OCI-LY7 (cell line): ENCODE measurements around the gene INTS1. TPM values are rescaled to one million over a fixed set of nuclear protein-coding genes. Genes with fewer than 3 reads are reported as not detected.

Experiments
- BruUV-seq: library from RNA; stranded (reverse); fragments of 400-500 nt; replicated peaks from 2 replicates; lab custom pipeline; 2021; lab: Mats Ljungman, UMichigan
- CTCF ChIA-PET: fragments of 300-600 bp; sonication (Branson Sonifier 250); formaldehyde crosslinking; loops from one replicate; lab custom pipeline; 2022; ENCODE audit warnings: antibody characterized with exemption; ENCODE audit not compliant: unreplicated experiment; lab: Charles Lee
- POLR2A ChIA-PET: fragments of 300-600 bp; sonication (Branson Sonifier 250); formaldehyde crosslinking; loops from one replicate; lab custom pipeline; 2022; ENCODE audit warnings: antibody characterized with exemption; lab: Charles Lee
- DNase-seq: peaks from one replicate; pipeline ENCODE4 v3.0.0-alpha.2; 2015; ENCODE audit warnings: low spot score
- H2AFZ ChIP-seq: fragments of 200-600 bp; sonication (generic), shearing (Covaris generic); 2 replicates; pipeline ENCODE4 v1.6.1; 2014; ENCODE audit warnings: mild to moderate bottlenecking, antibody characterized with exemption, low read length, moderate library complexity
- H3K27ac ChIP-seq: fragments of 200-600 bp; sonication (generic); 2 replicates; pipeline ENCODE4 v1.5.1; 2014; ENCODE audit warnings: mixed run types, low read depth, mild to moderate bottlenecking, moderate library complexity, low read length, inconsistent platforms; ENCODE audit not compliant: poor library complexity, severe bottlenecking
- H3K36me3 ChIP-seq: fragments of 200-600 bp; sonication (generic); 2 replicates; pipeline ENCODE4 v1.6.1; 2014; ENCODE audit warnings: mild to moderate bottlenecking, antibody characterized with exemption, low read length, moderate library complexity, mixed read lengths; ENCODE audit not compliant: insufficient read depth
- H3K4me1 ChIP-seq: fragments of 200-600 bp; sonication (generic); 2 replicates; pipeline ENCODE4 v1.5.1; 2014; ENCODE audit warnings: mild to moderate bottlenecking, low read length; ENCODE audit not compliant: insufficient read depth, poor library complexity, severe bottlenecking
- H3K4me2 ChIP-seq: fragments of 200-600 bp; sonication (generic); 2 replicates; pipeline ENCODE4 v1.6.1; 2014; ENCODE audit warnings: mild to moderate bottlenecking, low read length
- H3K4me3 ChIP-seq: fragments of 200-600 bp; sonication (generic); 2 replicates; pipeline ENCODE4 v1.5.1; 2014; ENCODE audit warnings: mild to moderate bottlenecking, low read depth, low read length; ENCODE audit not compliant: poor library complexity, severe bottlenecking
- H3K79me2 ChIP-seq: fragments of 200-600 bp; sonication (generic); 2 replicates; pipeline ENCODE4 v1.6.1; 2016; ENCODE audit warnings: low read depth, mild to moderate bottlenecking, low read length, moderate library complexity, mixed read lengths; ENCODE audit not compliant: insufficient read depth
- H3K9me2 ChIP-seq: fragments of 200-600 bp; sonication (generic); 2 replicates; pipeline ENCODE4 v1.6.1; 2016; ENCODE audit warnings: mild to moderate bottlenecking, low read length, mixed read lengths; ENCODE audit not compliant: insufficient read depth
- H3K9me3 ChIP-seq: fragments of 200-600 bp; sonication (generic); 2 replicates; pipeline ENCODE4 v1.6.1; 2014; ENCODE audit warnings: mild to moderate bottlenecking, mixed run types, low read length, mixed read lengths
- H4K20me1 ChIP-seq: fragments of 200-600 bp; sonication (generic); 2 replicates; pipeline ENCODE4 v1.6.1; 2014; ENCODE audit warnings: mild to moderate bottlenecking, antibody characterized with exemption, low read length, moderate library complexity, mixed read lengths; ENCODE audit not compliant: insufficient read depth
- CTCF ChIP-seq: fragments of 200-600 bp; sonication (generic); conservative IDR thresholded peaks from 2 replicates; pipeline ENCODE4 v1.5.1; 2014; ENCODE audit warnings: mild to moderate bottlenecking, antibody characterized with exemption, low read length, moderate library complexity, mixed read lengths
- EZH2phosphoT487 ChIP-seq: fragments of 200-600 bp; sonication (generic); IDR thresholded peaks from 2 replicates; pipeline ENCODE4 v1.6.1; 2018; ENCODE audit warnings: low read depth, borderline replicate concordance, mild to moderate bottlenecking, mixed run types, antibody characterized with exemption, low read length, moderate library complexity, mixed read lengths
- intact Hi-C: fragments of 100-400 bp; cut with micrococcal nuclease; formaldehyde crosslinking; loops from one replicate; pipeline ENCODE4 v1.10.0; 2022; ENCODE audit not compliant: unreplicated experiment
- total RNA-seq, 2 experiments: library from RNA; depleted of rRNA in 1 of 2; stranded (reverse); fragments of >200 nt in 1 of 2; shearing (Covaris generic) in 1 of 2; gene quantifications; 2 replicates each; pipeline ENCODE4 v1.2.3, GENCODE V29; 2014 to 2022

INTS1 gene
- total RNA-seq, 2 experiments from 2014 or later = 83.6 to 188 TPM

GRCh38 chr7:1542841-1543747 is 38.9 kb upstream of the INTS1 start:
- H3K4me2 ChIP-seq = no peak overlapping the region
- BruUV-seq = no TSS peak
- no peaks in the 10 kb centered on the region for H3K9me3 ChIP-seq
- H3K4me1 ChIP-seq = no peaks in the 10 kb centered on the region
- TF ChIP-seq CTCF (no peak; the same call in 1 of the 2 replicates), EZH2phosphoT487 (no peak)
- H3K79me2 ChIP-seq = no peaks in the 10 kb centered on the region
- no peak overlapping the region for H2AFZ ChIP-seq
- no peak overlapping the region for H3K27ac ChIP-seq
- no peak for DNase-seq
- CTCF ChIA-PET = no interaction called here
- H3K9me2 ChIP-seq = no peaks in the 10 kb centered on the region
- H3K36me3 ChIP-seq = peaks cover 52% of the 10 kb centered on the region
- H3K4me3 ChIP-seq = no peak overlapping the region
- POLR2A ChIA-PET = no interaction called here
- H4K20me1 ChIP-seq = no peaks in the 10 kb centered on the region
- intact Hi-C loops = no loop called here

- no peak overlapping the region for H2AFZ ChIP-seq
- no peak for DNase-seq
- no peaks in the 10 kb centered on the region for H3K4me1 ChIP-seq
- peaks cover 60% of the 10 kb centered on the region for H3K36me3 ChIP-seq
- H3K79me2 ChIP-seq = no peaks in the 10 kb centered on the region; the same call in 1 of the 2 replicates
- ChIA-PET POLR2A (no interaction called here), CTCF (no interaction called here)
- no peak overlapping the region for H3K4me2 ChIP-seq
- no peak overlapping the region for H3K4me3 ChIP-seq
- no TSS peak for BruUV-seq
- intact Hi-C loops = no loop called here
- H3K9me2 ChIP-seq = no peaks in the 10 kb centered on the region
- no peaks in the 10 kb centered on the region; the same call in 1 of the 2 replicates for H4K20me1 ChIP-seq
- no peak for TF ChIP-seq EZH2phosphoT487
- TF ChIP-seq CTCF = no peak
- no peak overlapping the region for H3K27ac ChIP-seq
- H3K9me3 ChIP-seq = no peaks in the 10 kb centered on the region
Observed at GRCh38 chr7:1542329-1542728, 38.1 kb upstream of the INTS1 start.
